Measurements from ENCODE around the gene TTLL11. TPM values are rescaled to one million over a fixed set of nuclear protein-coding genes. Genes with fewer than 3 reads are reported as not detected.

The TTLL11 gene
- polyA plus RNA-seq, 4 donors, result 3.2 to 4.8 (median 3.9) TPM

GRCh38 chr9:122039234-122039633, 53.9 kb downstream of the TTLL11 start:
- Histone ChIP-seq H3K36me3 (ENCODE audit: control insufficient read depth in 3 of 3, insufficient read depth in 2 of 3, low read depth in 1 of 3, low read length in 3 of 3) (peaks cover 0 to 10% (median 2%) of the 10 kb centered on the region in 3 donors), H3K27ac (ENCODE audit: low read depth in 1 of 3, low read length in 2 of 3) (no peak overlapping the region), H3K4me1 (ENCODE audit: control insufficient read depth in 3 of 3, insufficient read depth in 2 of 3, low read depth in 1 of 3, low read length in 2 of 3) (no peaks in the 10 kb centered on the region), H3K4me3 (ENCODE audit: low read depth in 1 of 3, low read length in 3 of 3) (no peak overlapping the region), H3K27me3 (ENCODE audit: control insufficient read depth in 3 of 3, insufficient read depth in 3 of 3, low read length in 3 of 3) (no peaks in the 10 kb centered on the region), H3K9me3 (ENCODE audit: control insufficient read depth in 2 of 2, insufficient read depth in 1 of 2, low read depth in 1 of 2, low read length in 1 of 2) (no peaks in the 10 kb centered on the region)
- WGBS, 3 donors, result 98 to 99% (median 98%) methylated on average over 6 of the region's 6 CpGs
- no peak for DNase-seq
- FAIRE-seq, result no peak

DNA sequence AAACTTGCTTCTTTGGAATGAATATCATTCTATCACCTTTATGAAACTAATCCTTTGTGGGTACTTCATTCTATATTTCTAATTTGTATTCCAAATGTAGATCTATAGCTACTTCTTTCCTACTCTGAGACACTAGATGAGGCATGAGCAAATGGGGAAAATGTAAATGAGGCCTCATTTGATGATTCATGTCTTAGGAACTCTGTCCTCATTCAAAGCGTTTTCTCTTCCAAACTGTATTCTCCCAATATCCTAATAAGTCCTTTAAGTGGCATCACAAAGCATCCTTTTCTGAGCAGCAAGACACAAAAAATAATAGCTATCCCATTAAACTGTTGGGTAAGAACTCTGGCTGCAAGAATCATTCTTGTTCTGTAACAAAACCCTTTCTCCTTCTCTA, 56.1 kb downstream of the TTLL11 start:
- no peak overlapping the region for H3K4me3 ChIP-seq (ENCODE audit: low read depth in 1 of 3, low read length in 3 of 3)
- no peaks in the 10 kb centered on the region for H3K9me3 ChIP-seq (ENCODE audit: control insufficient read depth in 2 of 2, insufficient read depth in 1 of 2, low read depth in 1 of 2, low read length in 1 of 2)
- 68 to 87% (median 85%) methylated on average over 1 of the region's 1 CpG for WGBS, 3 donors
- peaks cover 0 to 11% (median 2%) of the 10 kb centered on the region in 3 donors for H3K36me3 ChIP-seq (ENCODE audit: control insufficient read depth in 3 of 3, insufficient read depth in 2 of 3, low read depth in 1 of 3, low read length in 3 of 3)
- H3K27ac ChIP-seq (ENCODE audit: low read depth in 1 of 3, low read length in 2 of 3), result no peak overlapping the region
- H3K27me3 ChIP-seq (ENCODE audit: control insufficient read depth in 3 of 3, insufficient read depth in 3 of 3, low read length in 3 of 3), result no peaks in the 10 kb centered on the region
- H3K4me1 ChIP-seq (ENCODE audit: control insufficient read depth in 3 of 3, insufficient read depth in 2 of 3, low read depth in 1 of 3, low read length in 2 of 3), result no peaks in the 10 kb centered on the region
- no peak for FAIRE-seq
- DNase-seq, result no peak

GRCh38 chr9:122036408-122036807, 56.7 kb downstream of the TTLL11 start:
- WGBS, 3 donors, result 87 to 91% (median 89%) methylated on average over 4 of the region's 4 CpGs
- peaks cover 0 to 12% (median 2%) of the 10 kb centered on the region in 3 donors for H3K36me3 ChIP-seq (ENCODE audit: control insufficient read depth in 3 of 3, insufficient read depth in 2 of 3, low read depth in 1 of 3, low read length in 3 of 3)

DNA sequence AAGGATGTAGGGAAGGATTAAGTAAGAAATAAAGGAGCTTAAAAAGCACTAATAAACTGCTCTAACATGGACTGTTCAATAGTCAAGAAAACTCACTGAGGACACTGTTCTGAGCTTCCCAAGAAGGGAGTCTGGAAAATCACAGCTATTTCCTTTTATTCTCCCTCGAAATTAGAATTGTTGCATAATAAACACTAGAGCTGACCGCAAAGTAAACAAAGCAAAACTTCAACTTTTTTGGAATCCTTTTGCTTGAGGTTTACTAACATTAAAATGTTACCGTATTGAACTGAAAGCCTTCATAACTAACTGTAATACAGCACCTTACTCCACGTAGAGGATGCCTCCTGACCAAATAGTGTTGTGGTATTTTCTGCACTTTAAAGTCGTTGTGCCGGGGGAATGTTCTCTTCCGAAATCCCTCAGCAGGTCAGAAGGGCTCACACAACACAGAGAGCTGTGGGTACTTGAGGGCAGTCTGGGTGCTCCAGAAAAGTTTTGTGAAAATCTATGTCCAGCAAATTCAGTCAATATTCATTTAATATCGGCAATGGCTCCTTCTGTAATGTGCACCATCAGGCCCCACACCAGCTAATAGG, 59.2 kb downstream of the TTLL11 start:
- WGBS, 3 donors, result 79 to 93% (median 91%) methylated on average over 8 of the region's 8 CpGs
- DNase-seq, result no peak
- H3K27me3 ChIP-seq (ENCODE audit: control insufficient read depth in 3 of 3, insufficient read depth in 3 of 3, low read length in 3 of 3), result no peaks in the 10 kb centered on the region
- no peak overlapping the region for H3K27ac ChIP-seq (ENCODE audit: low read depth in 1 of 3, low read length in 2 of 3)
- H3K4me1 ChIP-seq (ENCODE audit: control insufficient read depth in 3 of 3, insufficient read depth in 2 of 3, low read depth in 1 of 3, low read length in 2 of 3), result no peaks in the 10 kb centered on the region
- FAIRE-seq, result no peak
- no peak overlapping the region for H3K4me3 ChIP-seq (ENCODE audit: low read depth in 1 of 3, low read length in 3 of 3)
- H3K9me3 ChIP-seq (ENCODE audit: control insufficient read depth in 2 of 2, insufficient read depth in 1 of 2, low read depth in 1 of 2, low read length in 1 of 2), result no peaks in the 10 kb centered on the region
- H3K36me3 ChIP-seq (ENCODE audit: control insufficient read depth in 3 of 3, insufficient read depth in 2 of 3, low read depth in 1 of 3, low read length in 3 of 3), result peaks cover 0 to 15% (median 2%) of the 10 kb centered on the region in 3 donors

More at GRCh38 chr9:122036408-122036807, 56.7 kb downstream of the TTLL11 start:
- H3K27me3 ChIP-seq (ENCODE audit: control insufficient read depth in 3 of 3, insufficient read depth in 3 of 3, low read length in 3 of 3), result no peaks in the 10 kb centered on the region
- no peaks in the 10 kb centered on the region for H3K4me1 ChIP-seq (ENCODE audit: control insufficient read depth in 3 of 3, insufficient read depth in 2 of 3, low read depth in 1 of 3, low read length in 2 of 3)
- no peaks in the 10 kb centered on the region for H3K9me3 ChIP-seq (ENCODE audit: control insufficient read depth in 2 of 2, insufficient read depth in 1 of 2, low read depth in 1 of 2, low read length in 1 of 2)
- no peak for FAIRE-seq
- H3K27ac ChIP-seq (ENCODE audit: low read depth in 1 of 3, low read length in 2 of 3), result no peak overlapping the region
- H3K4me3 ChIP-seq (ENCODE audit: low read depth in 1 of 3, low read length in 3 of 3), result no peak overlapping the region
- DNase-seq, result no peak

- Histone ChIP-seq H3K4me1 (ENCODE audit: control insufficient read depth in 3 of 3, insufficient read depth in 2 of 3, low read depth in 1 of 3, low read length in 2 of 3) (no peaks in the 10 kb centered on the region), H3K9me3 (ENCODE audit: control insufficient read depth in 2 of 2, insufficient read depth in 1 of 2, low read depth in 1 of 2, low read length in 1 of 2) (no peaks in the 10 kb centered on the region), H3K4me3 (ENCODE audit: low read depth in 1 of 3, low read length in 3 of 3) (no peak overlapping the region), H3K36me3 (ENCODE audit: control insufficient read depth in 3 of 3, insufficient read depth in 2 of 3, low read depth in 1 of 3, low read length in 3 of 3) (peaks cover 0 to 15% (median 2%) of the 10 kb centered on the region in 3 donors), H3K27ac (ENCODE audit: low read depth in 1 of 3, low read length in 2 of 3) (no peak overlapping the region), H3K27me3 (ENCODE audit: control insufficient read depth in 3 of 3, insufficient read depth in 3 of 3, low read length in 3 of 3) (no peaks in the 10 kb centered on the region)
- FAIRE-seq, result no peak
- DNase-seq, result no peak
- WGBS, 3 donors, result 82 to 87% (median 86%) methylated on average over 3 of the region's 3 CpGs
These were observed 60.8 kb downstream of the TTLL11 start for GRCh38 chr9:122032346-122032745.

GRCh38 chr9:122031776-122032175, 61.3 kb downstream of the TTLL11 start:
- Histone ChIP-seq H3K27me3 (ENCODE audit: control insufficient read depth in 3 of 3, insufficient read depth in 3 of 3, low read length in 3 of 3) (no peaks in the 10 kb centered on the region), H3K4me3 (ENCODE audit: low read depth in 1 of 3, low read length in 3 of 3) (no peak overlapping the region), H3K36me3 (ENCODE audit: control insufficient read depth in 3 of 3, insufficient read depth in 2 of 3, low read depth in 1 of 3, low read length in 3 of 3) (peaks cover 0 to 15% (median 0%) of the 10 kb centered on the region in 3 donors), H3K9me3 (ENCODE audit: control insufficient read depth in 2 of 2, insufficient read depth in 1 of 2, low read depth in 1 of 2, low read length in 1 of 2) (no peaks in the 10 kb centered on the region), H3K4me1 (ENCODE audit: control insufficient read depth in 3 of 3, insufficient read depth in 2 of 3, low read depth in 1 of 3, low read length in 2 of 3) (no peaks in the 10 kb centered on the region), H3K27ac (ENCODE audit: low read depth in 1 of 3, low read length in 2 of 3) (no peak overlapping the region)
- DNase-seq (no peak), FAIRE-seq (no peak)
- 93 to 94% (median 94%) methylated on average over 7 of the region's 7 CpGs for WGBS, 3 donors

DNA sequence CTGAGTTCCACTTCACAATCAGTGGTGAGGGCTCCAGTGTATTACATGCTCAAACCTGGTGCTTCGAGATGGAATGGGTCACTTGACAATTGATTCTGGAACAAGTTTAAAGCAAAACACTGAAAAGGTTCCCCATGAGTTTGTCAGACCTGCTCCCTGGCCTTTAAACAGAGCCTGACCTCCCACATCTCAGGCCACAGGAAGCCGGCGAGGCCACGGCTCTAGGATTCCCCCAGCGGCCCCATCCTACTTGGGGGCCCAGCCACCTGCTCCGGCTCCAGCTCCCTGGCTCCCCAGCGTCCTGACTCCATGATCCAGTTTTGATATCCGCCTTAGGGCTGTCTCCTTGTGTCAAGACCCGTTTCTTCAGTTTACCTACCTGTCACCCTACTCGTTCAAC, 62.0 kb downstream of the TTLL11 start:
- Histone ChIP-seq H3K9me3 (ENCODE audit: control insufficient read depth in 2 of 2, insufficient read depth in 1 of 2, low read depth in 1 of 2, low read length in 1 of 2) (no peaks in the 10 kb centered on the region), H3K4me3 (ENCODE audit: low read depth in 1 of 3, low read length in 3 of 3) (no peak overlapping the region), H3K27ac (ENCODE audit: low read depth in 1 of 3, low read length in 2 of 3) (no peak overlapping the region), H3K27me3 (ENCODE audit: control insufficient read depth in 3 of 3, insufficient read depth in 3 of 3, low read length in 3 of 3) (no peaks in the 10 kb centered on the region), H3K4me1 (ENCODE audit: control insufficient read depth in 3 of 3, insufficient read depth in 2 of 3, low read depth in 1 of 3, low read length in 2 of 3) (no peaks in the 10 kb centered on the region), H3K36me3 (ENCODE audit: control insufficient read depth in 3 of 3, insufficient read depth in 2 of 3, low read depth in 1 of 3, low read length in 3 of 3) (peaks cover 0 to 15% (median 0%) of the 10 kb centered on the region in 3 donors)
- FAIRE-seq (no peak), DNase-seq (no peak)
- WGBS, 3 donors, result 86 to 90% (median 89%) methylated on average over 10 of the region's 10 CpGs

GRCh38 chr9:122030357-122030756, 62.8 kb downstream of the TTLL11 start:
- Histone ChIP-seq H3K36me3 (ENCODE audit: control insufficient read depth in 3 of 3, insufficient read depth in 2 of 3, low read depth in 1 of 3, low read length in 3 of 3) (peaks cover 0 to 11% (median 0%) of the 10 kb centered on the region in 3 donors), H3K4me1 (ENCODE audit: control insufficient read depth in 3 of 3, insufficient read depth in 2 of 3, low read depth in 1 of 3, low read length in 2 of 3) (no peaks in the 10 kb centered on the region), H3K9me3 (ENCODE audit: control insufficient read depth in 2 of 2, insufficient read depth in 1 of 2, low read depth in 1 of 2, low read length in 1 of 2) (no peaks in the 10 kb centered on the region), H3K4me3 (ENCODE audit: low read depth in 1 of 3, low read length in 3 of 3) (no peak overlapping the region), H3K27ac (ENCODE audit: low read depth in 1 of 3, low read length in 2 of 3) (no peak overlapping the region), H3K27me3 (ENCODE audit: control insufficient read depth in 3 of 3, insufficient read depth in 3 of 3, low read length in 3 of 3) (no peaks in the 10 kb centered on the region)
- FAIRE-seq (no peak), DNase-seq (no peak)
- 94 to 97% (median 95%) methylated on average over 4 of the region's 4 CpGs for WGBS, 3 donors

DNA sequence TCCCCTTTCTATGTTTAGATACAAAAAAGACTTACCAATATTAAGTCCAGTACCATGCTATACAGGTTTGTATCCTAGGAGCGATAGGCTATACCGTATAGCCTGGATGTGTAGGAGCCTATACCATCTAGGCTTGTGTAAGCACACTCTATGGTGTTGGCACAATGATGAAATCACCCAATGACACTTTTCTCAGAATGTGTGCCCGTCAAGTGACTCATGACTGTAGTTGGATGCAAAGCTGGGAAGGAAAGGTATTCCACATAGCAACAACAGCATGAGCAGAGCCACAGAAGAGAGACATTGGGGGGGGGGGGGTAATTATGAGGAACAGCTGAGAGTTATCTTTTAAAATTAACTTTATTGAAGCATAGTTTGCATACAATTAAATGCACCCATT, 63.2 kb downstream of the TTLL11 start:
- no peaks in the 10 kb centered on the region for H3K9me3 ChIP-seq (ENCODE audit: control insufficient read depth in 2 of 2, insufficient read depth in 1 of 2, low read depth in 1 of 2, low read length in 1 of 2)
- no peak overlapping the region for H3K4me3 ChIP-seq (ENCODE audit: low read depth in 1 of 3, low read length in 3 of 3)
- H3K27ac ChIP-seq (ENCODE audit: low read depth in 1 of 3, low read length in 2 of 3), result no peak overlapping the region
- H3K4me1 ChIP-seq (ENCODE audit: control insufficient read depth in 3 of 3, insufficient read depth in 2 of 3, low read depth in 1 of 3, low read length in 2 of 3), result no peaks in the 10 kb centered on the region
- peaks cover 0 to 14% (median 0%) of the 10 kb centered on the region in 3 donors for H3K36me3 ChIP-seq (ENCODE audit: control insufficient read depth in 3 of 3, insufficient read depth in 2 of 3, low read depth in 1 of 3, low read length in 3 of 3)
- H3K27me3 ChIP-seq (ENCODE audit: control insufficient read depth in 3 of 3, insufficient read depth in 3 of 3, low read length in 3 of 3), result no peaks in the 10 kb centered on the region
- FAIRE-seq, result no peak
- no peak for DNase-seq
- 91 to 96% (median 95%) methylated on average over 3 of the region's 3 CpGs for WGBS, 3 donors
